Activated CD4-positive, alpha-beta T cell treated with anti-CD3 and anti-CD28 coated beads, Interleukin-2, Interleukin-4, amounts not matched to agents 100 ng/mL and 50 ng/mL, durations not matched to agents 16 hours and 8 hours (primary cell): ENCODE measurements around the gene CPEB1.
"Not testable (repeated sequence)": the region's sequence is repeated elsewhere in the genome, so short reads cannot be mapped to it uniquely, and the experiment has no call there.

Experiments used
- DNase-seq: peaks from one replicate; pipeline ENCODE4 v3.0.0-alpha.2; 2020; ENCODE audit warnings: low spot score

The CPEB1 gene

DNA sequence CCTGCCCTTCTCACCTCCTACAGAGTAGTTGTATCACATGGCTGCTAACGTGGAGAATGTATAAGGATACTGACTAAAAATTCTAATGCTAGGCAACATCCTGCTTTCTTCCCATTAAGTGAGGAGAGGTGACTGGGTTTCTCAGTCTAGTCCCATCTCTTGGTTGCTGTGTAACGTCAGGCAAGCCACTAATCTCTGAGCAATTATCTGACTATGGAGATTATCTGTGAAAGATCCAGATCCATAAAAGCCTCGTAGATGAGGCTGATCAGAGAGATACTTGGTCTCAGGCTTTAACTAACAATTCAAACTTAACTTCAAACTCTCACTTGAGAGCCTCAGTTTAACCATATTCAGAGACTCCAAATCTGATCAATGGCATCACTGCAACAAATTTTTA, 102.2 kb downstream of the CPEB1 start:
- DNase-seq = no peak

DNA sequence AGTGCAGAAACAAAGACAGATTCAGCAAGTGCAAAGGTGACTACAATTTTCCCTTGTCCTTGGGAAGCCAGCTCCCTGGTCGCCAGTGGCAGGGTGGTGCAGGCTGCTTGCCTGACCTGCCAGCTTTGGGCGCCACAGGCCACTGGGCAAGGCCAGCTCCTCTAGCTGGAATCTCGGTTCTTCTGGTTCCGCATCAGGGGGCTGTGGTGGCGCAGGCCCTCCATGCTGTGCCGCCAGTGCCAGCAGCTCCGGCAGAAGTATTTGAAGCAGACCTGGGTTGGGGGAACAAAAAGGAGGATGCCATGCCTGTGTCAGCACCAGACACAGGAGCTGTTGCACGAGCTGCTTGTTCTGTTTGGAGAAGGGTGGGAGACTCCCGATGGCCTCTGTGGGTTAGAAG, 102.7 kb downstream of the CPEB1 start:
- DNase-seq = no peak

DNA sequence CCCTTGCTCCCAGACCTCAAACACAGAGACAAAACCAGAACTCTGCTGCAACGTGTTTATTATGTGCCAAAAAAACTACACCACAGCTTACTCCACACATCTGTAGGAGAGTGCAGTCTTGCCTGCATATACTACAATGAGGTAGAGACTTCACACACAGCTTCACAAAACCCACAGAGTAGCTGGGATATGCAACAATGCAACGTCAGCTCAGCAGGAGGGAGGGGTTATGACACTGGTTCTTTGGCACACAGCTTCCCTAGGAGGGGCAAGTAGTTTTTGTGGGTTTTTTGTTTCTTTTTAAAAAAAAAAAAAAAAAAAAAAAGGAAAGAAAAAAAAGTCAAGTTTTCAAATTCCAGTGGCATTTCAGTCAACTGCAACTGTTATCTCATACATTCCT, 104.0 kb downstream of the CPEB1 start:
- no peak for DNase-seq

DNA sequence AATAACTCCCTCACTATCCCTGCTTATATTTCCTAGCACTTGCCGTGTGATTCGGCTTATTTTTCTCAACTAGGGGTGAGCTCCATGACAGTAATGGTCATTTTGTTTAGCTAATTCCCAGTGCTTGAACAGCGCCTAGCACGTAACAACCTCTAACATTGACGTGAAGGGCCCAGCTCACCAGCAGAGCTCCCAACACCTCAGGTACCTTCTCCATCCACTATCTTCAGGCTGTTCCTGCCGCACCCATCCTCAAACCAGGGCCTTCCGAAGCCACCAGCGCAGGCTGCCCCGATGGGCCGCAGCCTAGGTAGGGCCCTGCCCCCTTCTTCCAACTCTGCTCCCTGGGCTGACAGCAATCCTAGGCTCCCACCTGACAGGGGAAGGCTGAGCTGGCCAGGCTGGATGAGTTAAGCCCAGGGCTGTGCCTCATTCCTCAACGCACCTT, 106.2 kb downstream of the CPEB1 start:
- DNase-seq = no peak

DNA sequence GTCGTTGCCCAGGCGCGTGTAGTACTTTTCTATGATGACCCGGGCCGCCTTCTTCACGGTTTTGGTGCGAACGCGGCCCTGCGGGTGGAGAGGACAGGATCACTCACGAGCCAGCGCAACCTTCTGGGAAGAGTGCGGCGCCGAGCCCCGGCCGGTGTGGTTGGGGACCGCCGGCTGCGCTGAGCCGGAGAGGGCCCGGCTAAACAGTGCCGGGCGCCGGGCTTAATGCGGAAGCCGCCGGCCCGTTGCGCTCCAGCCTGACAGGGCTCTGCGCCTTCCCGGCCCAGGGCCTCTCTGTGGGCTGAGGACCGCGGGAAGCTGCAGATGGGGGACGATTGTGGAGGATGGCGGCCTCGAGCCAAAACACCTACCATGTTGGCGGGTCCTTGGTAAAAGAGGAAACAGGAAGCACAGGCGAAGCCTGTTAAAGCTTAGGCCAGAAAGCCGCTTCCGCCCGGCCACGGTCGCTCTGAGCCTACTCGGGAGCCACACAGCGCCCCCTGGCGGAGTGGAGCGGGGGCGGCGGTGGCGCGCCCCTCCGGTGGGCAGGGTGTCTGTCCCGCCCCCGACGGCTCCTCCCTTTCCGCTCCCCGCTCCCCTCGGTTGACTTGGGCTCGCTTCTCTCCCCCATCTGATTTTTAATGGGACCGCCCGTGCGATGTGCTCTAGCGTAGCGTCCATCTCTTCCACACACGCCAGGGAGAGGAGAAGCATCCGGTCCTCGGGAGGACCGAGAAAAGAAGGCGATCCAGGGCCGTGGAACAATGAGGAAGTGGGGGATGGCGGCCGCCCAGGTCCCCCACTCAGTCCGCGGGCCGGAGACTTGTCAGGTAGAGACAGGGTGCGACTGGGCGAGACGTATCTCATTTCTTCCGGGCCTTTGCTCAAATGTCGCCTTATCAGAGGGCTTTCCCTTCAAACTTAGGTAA, 106.8 kb downstream of the CPEB1 start, which contains the start of gene RPS17:
TSS of gene RPS17 (minus strand) at position 403 of the 929 bp plus-strand sequence. CDS start at position 374, 29 bp downstream.
- DNase-seq = peak; percentile 98

DNA sequence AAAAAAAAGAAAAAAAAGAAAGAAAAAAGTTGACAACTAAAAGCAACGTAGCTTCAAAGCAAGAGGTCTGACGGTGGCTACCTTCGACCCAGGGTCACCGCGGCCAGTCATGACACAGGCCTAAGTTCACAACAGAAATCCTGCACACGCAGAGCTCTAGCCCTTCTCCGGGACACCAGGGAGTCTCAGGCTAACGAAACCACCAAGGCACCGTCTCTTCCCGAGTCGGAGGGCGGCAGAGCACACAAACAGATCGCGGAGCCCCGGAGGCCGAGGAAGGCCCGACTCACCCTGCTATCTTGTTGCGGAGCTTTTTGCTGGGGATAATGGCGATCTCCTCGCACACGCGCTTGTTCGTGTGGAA, 107.5 kb downstream of the CPEB1 start:
- DNase-seq = no peak

DNA sequence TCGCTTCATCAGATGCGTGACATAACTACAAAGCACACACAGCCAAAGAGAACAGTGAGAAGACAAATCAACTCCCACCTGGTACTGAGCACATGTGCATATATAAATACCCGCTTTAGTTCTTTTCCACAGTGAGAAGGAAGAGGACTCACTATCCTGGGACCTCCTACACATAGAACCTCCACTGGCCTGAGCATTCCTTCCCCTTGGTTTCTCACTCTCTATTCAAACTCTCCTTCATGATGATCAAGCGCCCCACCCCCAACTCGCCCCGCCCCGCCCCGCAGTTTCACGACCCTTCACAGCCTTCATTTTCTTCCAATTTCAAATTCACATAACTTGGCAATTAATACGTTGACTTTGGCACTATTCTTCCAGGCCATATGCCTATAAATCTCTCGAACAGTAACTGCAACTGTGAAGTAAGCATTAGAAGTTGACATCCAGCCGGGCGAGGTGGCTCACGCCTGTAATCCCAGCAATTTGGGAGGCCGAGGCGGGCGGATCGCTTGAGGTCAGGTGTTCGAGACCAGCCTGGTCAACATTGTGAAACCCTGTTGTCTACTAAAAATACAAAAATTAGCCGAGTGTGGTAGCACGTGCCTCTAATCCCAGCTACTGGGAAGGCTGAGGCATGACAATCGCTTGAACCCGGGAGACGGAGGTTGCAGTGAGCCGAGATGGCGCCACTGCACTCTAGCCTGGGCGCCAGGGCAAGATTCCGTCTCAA, 108.0 kb downstream of the CPEB1 start:
- DNase-seq = no peak

DNA sequence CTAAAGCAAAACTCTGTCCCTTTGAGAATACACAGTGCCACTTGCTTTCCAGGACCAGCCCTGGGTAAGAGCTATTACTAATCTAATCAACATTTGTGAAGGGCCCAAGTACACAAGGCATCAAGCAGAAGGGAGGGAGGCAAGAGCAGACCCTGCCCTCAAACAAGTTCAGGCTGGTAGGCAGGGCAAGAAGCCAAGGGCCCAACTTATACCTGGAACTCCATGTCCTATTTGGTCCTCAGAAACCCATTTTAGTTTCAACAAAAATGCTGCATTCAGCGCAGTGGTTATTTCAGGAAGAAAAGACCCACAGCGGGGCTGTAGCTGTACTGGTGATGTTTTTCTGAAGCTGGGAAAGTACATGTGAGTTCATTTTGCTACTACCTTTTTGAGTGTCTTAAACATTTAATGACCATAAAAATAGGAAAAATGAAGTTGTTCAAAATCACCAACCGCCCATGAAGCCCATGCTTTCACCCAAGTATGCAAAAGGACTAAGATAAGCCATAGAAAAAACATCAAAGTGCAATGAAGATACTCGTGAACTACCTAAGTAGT, 109.7 kb downstream of the CPEB1 start:
- no peak for DNase-seq

DNA sequence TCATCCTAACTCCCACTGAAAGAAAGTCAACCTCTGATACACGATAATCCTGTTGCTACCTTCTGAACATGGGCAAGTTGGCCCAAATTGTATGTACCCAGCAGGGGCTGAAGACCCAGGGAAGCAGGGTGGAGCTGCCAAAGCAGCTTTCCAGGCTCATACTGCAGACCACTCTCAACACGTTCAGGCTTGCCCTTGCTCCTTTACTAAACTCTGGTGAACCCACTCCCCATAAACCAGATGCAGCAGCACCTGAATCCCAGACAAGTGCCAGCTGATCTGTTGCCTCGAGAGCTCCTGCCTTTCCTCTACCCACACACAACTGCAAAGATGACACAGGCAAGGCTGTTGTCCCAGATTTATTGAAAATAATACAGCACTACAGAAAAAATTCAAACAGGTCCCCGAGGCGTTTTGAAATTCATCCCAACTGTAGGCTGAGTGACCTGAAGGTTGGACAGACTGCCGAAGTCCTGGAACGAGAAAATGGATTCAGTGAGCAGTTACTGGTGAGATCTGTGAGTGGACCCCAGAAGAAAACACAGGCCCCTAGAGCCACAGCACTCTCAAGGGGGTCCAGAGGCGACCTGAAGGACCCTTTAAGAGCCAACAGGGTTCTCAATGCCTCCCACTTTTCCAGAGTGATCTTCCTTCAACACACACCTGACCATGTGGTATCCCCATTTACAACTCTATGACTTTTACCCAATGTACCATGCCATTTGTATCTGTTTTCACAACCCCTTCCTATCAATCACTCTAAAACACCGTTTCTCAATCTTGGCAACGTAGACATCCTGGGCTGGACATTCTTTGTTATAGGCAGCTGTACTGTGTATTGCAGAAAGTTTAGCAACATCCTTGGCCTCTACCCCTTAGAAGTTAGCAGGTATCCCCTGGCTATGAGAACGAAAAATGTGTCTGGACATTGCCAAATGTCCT, 110.5 kb downstream of the CPEB1 start:
- DNase-seq = no peak

DNA sequence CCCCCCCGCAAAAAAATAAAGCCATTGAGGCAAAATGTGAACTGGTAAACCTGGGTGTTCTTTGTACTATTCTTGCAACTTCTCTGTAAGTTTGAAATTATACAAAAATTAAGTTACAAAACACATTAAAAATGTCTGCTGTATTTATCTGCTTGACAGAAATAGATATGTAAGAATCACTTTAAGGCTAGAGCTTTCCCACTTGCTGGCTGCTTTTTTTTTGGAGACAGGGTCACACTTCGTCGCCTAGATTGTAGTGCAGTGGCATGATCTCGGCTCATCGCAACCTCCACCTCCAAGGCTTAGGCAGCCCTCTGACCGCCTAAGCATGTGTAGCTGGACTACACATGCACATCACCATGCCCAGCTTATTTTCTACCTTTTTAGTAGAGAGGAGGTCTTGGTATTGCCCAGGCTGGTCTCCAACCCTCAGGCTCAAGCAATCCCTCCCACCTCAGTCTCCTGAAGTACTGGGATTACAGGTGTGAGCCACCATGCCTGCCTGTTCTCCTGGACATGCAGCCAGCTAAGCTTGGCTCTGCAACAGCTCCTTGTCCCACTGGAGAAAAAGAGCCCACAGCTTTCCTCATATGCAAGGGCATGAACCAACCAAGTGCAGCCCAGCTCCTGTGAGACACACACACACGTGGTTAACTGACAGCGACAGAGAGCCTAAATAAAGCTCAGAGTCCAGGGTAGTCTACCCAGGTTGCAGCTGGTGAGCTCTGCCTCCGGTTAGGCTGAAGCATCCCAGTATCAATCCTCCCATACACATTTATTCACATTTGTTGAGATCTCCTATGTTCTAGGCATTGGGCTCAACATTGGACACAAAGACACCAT, 111.4 kb downstream of the CPEB1 start:
- no peak for DNase-seq

DNA sequence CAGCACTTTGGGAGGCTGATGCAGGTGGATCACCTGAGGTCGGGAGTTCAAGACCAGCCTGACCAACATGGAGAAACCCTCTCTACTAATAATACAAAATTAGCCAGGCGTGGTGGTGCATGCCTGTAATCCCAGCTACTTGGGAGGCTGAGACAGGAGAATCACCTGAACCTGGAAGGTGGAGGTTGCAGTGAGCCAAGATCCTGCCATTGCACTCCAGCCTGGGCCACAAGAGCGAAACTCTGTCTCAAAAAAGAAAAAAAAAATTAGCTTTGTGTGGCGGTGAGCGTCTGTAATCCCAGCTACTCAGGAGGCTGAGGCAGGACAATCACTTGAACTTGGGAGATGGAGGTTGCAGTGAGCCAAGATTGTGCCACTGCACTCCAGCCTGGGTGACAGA, 112.0 kb downstream of the CPEB1 start:
- DNase-seq = not testable (repeated sequence)

DNA sequence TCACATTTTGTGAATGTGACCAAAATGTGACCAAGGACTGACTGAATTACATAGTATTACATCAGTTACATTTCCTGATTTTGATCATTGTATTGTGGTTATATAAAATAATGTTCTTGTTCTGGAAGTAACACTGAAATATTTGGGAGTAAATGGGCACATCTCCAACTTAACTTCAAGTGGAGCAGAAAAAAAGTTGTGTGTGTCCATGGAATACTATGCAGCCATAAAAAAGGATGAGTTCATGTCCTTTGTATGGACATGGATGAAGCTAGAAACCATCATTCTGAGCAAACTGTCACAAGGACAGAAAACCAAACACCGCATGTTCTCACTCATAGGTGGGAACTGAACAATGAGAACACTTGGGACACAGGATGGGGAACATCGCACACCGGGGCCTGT, 112.7 kb downstream of the CPEB1 start:
- not testable (repeated sequence) for DNase-seq

DNA sequence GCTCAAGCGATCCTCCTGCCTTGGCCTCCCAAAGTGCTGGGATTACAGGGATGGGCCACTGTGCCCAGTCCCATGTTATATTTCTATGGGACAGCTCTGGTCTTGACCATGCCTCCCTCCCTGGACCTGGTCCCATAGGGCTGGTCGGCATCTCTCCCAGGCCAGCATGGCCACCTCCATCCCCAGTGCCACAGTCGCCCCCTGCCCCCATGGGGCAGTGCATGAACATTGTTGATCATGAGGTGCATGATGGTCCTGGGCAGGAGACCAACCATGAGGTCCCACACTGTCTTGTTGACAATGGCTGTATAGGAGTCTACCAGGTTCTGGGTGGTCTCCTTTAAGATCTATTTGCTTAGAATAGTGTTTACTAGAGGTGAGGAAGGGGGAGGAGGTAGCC, 113.4 kb downstream of the CPEB1 start:
- DNase-seq = no peak

DNA sequence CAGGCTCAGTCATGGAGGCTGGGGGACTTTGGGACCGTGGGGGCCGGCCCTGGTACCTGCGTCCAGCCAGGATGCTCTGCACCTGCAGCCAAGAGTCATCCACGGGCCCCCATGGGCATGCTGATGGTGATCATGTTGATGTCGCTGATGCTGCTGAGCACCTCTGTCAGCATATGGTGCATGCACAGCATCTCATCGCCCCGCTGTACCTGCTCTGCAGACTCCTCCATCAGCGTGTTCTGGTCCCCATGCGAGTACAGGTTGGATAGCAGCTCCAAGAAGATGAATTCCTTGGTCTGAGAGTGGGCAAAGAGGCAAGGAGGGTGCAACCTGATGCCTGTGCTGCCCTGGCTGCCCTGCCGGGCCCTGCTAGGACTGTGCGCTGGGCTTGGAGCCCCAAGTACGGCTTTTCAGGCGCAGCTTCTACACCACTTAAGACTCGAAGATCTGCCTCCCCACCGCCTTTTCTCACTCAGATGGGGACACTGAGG, 114.1 kb downstream of the CPEB1 start:
- no peak for DNase-seq

DNA sequence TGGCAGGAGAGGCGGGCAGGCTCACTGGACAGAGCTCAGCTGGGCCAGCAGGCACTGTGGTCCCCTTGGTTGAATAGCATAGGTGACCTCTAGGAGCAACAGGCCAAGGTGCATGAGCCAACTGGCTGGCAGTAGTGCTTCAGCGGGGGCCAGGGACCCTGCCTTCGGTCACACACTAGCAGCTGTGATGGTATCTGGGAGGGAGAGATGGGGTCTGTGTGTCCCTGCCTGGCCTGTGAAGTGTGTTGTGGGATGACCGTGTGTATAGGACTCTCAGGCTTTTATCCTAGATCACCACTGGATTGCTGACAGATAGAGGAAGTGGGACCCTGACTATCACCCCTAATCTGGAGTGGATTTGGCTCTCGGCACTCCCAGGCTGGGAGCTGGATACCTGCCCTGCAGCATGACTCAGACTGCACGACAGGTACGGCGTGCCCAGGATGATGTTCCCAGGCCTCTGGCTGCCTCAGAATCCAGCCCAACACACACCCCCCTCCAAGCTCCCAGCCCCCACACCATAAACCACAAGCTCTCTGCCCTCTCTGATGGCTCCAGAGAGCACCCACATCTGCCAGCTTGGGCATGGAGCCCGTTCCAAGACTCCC, 114.7 kb downstream of the CPEB1 start:
- DNase-seq = no peak

DNA sequence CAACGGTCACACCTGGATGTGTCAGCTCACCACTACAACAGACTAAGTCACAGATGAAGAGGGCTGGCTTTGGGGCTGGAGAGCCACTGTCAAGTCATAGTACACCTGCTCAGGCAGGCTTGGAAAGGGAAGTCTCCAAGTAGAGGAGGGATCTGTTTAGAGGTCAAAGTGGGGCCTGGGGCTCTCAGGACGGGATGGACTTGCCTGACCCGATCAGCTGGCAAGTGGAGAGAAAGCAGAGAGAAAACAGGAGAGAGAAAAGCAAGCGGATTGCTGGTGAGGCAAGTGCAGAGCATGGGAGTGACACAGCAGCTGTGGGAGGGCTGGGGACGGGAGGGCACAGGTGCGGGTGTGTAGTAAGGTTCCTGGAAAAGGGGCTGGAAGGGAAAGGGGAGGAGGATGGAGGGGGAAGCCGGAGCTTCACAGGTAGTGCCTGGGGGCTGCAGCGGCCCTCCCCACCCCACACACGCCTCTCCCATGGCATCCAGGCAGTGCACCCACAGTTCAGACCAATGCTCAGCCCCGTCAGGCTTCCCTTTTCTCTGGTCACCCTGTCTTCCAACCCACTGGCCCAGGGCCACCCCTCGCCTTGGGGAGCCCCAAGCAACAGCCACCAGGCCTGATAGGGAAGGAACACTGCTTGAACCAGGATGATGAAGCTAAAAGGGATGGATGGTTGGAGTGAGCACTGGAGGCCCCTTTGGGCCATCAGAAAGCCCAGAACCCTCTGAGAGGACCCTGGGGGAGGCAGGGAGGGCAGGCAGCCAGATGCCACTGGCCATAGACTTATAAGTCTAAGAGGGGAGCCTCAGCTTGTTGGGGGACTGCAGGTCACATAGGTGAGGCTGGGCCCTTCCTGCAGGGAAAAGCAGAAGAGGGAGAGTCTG, 115.4 kb downstream of the CPEB1 start:
- DNase-seq = no peak

DNA sequence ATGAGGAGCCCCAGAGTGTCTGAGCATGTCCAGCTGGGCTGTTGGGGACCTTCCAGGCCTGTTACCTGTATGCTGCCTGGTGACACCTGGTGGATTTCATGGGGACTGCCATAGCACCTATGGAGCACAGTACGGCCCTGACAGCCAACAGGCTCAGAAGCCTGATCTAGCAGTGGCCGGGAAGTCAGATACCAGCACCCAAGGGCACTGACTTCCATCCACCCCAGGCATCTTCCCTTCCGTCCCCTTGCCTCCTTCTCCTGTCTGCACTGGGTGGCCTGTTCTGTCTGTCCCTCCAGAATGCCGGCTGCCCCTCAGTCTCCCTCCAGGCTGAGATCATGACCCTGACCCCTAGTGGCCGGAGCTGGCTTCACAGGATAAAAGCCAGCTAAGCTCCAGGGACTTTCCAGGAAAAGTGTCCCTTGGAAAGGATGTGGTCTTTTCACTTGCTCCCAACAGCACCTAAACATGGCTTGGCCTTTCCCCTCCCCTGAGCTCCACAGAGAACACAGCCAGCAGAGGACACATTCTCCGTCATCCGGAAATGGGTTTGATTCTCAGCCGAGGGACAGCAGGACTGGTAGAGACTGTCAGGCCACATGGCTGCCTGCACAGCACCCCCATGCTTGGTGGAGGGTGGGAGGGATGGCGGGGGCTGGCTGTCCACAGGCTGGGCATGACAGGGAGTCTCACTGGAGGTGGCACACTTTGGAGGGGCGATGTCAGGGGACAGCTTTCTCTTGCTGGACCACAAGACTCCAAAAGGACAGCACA, 116.4 kb downstream of the CPEB1 start:
- peak; percentile 61 for DNase-seq

DNA sequence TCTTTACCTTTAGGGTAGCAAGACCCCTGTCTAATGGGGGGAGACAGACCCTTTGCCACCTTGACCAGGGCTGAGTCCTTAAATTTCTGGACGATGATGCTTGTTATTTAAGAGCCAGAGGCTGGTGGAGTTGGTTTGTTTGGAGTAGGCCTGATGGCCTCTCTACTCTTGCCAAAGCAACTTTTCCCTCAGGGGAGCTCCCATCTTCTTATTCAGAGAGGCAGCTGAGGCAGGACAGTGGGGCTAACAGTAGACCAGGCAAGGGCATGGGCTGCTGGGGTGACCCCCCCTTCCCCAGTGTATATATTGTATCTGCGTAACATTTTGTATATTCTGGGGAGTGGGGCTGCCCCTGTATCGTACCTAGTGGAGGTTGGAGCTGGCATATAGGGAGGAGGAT, 117.2 kb downstream of the CPEB1 start:
- DNase-seq = no peak
